ENCODE measurements around the gene TSPEAR.
A peak's percentile ranks its signal among the peaks of the same experiment; 100 is the strongest.

The TSPEAR gene

DNA sequence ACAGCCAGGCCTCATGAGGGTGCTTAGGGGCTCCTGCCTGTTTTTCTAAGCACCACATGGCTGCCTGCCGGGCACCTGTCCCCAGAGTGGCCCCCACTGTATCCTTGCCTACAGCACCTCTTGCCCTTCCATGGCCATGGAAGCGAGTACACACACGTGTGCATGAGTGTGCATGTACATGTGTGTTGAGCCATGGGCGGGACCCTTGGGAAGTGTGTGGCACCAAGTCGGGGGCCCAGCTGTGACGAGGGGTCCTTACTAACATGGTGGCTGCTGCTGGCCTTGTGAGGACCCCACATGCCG lies 197.2 kb downstream of the TSPEAR start:
- ChIA-PET CTCF (interaction anchor here (0.7 kb wide), 1 partner anchor 35 kb away, joined by 3 read pairs; no protein-coding TSS in a partner anchor), POLR2A (ENCODE audit: low non-redundant PET) (no interaction called here)
- TF ChIP-seq CTCF (conservative IDR thresholded peaks at IDR 0.05; ENCODE audit: low read depth): no peak
- no peak for DNase-seq (ENCODE audit: low spot score)
- no peak overlapping the region for H3K27ac ChIP-seq

GRCh38 chr21:44513389-44514217 lies 197.8 kb downstream of the TSPEAR start:
- TF ChIP-seq CTCF (conservative IDR thresholded peaks at IDR 0.05; ENCODE audit: low read depth): no peak
- peak; percentile 22 for DNase-seq (ENCODE audit: low spot score)
- ChIA-PET CTCF (interaction anchor here (0.7 kb wide), 1 partner anchor 36 kb away, joined by 3 read pairs; no protein-coding TSS in a partner anchor), POLR2A (ENCODE audit: low non-redundant PET) (no interaction called here)
- no peak overlapping the region for H3K27ac ChIP-seq

DNA sequence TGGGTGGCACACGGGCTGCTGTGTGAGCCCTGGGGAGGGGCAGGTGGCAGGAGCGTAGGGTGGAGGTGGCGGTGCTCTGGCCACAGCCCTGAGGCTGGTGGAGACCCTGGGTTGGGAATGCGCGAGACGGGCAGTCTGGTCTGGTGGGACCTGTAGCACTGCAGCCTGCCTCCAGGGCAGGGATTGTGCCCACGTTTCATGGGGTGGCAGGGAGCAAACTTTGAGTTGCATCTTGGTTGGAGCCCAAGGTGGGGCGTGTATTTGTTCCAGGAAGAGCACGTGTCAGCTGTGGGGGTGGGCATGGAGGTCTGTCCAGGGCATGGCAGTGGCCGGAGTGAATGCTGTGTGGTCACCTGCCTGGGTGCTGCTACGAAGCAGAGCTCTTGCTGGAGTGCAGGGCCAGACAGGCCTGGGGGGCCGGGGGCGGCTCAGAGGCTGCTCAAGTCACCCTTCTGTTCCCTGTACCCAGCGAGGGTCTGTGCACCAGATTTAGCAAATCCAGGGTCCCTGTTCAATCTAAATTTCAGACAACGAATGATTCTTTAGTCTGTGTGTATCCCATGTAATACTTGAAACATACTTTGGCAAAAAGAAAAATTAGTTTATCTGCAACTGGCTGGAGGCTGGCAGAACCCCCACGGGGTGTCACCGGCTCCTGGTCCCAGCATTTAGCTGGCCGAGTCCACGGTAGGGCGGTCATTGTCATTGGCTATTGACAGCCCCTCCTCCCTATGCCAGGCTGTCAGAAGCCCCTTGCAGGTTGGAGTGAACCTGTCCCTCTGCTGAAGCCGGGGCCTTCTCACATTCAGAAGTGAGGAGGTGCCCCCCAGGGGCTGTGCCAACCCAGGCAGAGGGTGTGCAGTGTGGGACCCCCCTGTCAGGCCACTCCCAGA lies 198.6 kb downstream of the TSPEAR start:
- DNase-seq (ENCODE audit: low spot score): no peak
- H3K27ac ChIP-seq: no peak overlapping the region
- ChIA-PET POLR2A (ENCODE audit: low non-redundant PET) (no interaction called here), CTCF (no interaction called here)
- no peak for TF ChIP-seq CTCF (conservative IDR thresholded peaks at IDR 0.05; ENCODE audit: low read depth)

- no peak for TF ChIP-seq CTCF (conservative IDR thresholded peaks at IDR 0.05; ENCODE audit: low read depth)
- POLR2A ChIA-PET (ENCODE audit: low non-redundant PET): interaction anchor here (0.6 kb wide), 1 partner anchor 195 kb away, joined by 5 read pairs; no protein-coding TSS in a partner anchor
- DNase-seq (ENCODE audit: low spot score): no peak
- H3K27ac ChIP-seq: no peak overlapping the region
- CTCF ChIA-PET: interaction anchor here (1.0 kb wide), 1 partner anchor 281 kb away, joined by 4 read pairs; no protein-coding TSS in a partner anchor
Observed at GRCh38 chr21:44511938-44512275, 199.5 kb downstream of the TSPEAR start.

DNA sequence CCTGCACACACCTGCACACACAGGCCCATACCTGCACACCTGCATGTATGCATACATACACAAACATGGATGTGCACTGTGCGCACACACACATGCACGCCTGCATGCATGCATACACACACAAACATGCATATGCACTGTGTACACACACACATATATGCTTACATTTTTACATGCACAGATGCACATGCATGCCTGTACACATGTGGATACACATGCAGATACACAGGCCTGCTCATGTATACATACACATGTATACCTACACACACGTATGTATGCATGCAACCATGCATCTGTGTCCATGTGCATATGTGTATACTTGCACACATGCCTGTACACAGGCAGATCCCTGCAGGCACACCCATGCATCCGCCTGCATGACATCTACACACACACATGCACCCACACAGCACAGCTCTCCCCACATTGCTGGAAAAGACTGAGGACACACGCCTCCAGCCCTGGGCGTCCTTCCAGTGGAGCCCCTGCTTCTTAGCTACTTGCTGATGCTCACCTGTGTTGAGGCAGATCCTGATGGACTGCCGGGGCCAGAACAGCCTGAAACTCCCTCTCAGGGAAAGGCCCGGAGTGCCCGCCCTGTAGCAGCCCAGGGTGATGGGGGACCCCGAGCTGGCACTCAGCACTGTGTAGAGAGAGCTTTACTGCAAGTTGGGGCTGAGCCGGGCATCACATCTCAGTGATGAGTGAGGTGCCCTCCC lies 200.0 kb downstream of the TSPEAR start:
- ChIA-PET CTCF (interaction anchor here (0.5 to 2.1 kb wide), 12 partner anchors 10 to 1704 kb away, joined by 3 to 36 read pairs (median 4); partner anchors contain the start of gene UBE2G2), POLR2A (ENCODE audit: low non-redundant PET) (interaction anchor here (0.6 kb wide), 1 partner anchor 196 kb away, joined by 5 read pairs; no protein-coding TSS in a partner anchor)
- no peak for DNase-seq (ENCODE audit: low spot score)
- H3K27ac ChIP-seq: no peak overlapping the region
- TF ChIP-seq CTCF (conservative IDR thresholded peaks at IDR 0.05; ENCODE audit: low read depth): no peak
